ENCODE measurements around the gene DHRSX. TPM values are rescaled to one million over a fixed set of nuclear protein-coding genes. Genes with fewer than 3 reads are reported as not detected.
"Not testable (repeated sequence)": the region's sequence is repeated elsewhere in the genome, so short reads cannot be mapped to it uniquely, and the experiment has no call there.

DHRSX gene
- total and polyA plus RNA-seq, 2 experiments from 2014 or later: 37.2 to 71.7 TPM

GRCh38 chrX:2272337-2272736, 228.4 kb downstream of the DHRSX start:
- Histone ChIP-seq H3K9me2 (replicated peaks; ENCODE audit: insufficient read depth) (no peaks in the 10 kb centered on the region), H3K36me3 (replicated peaks; ENCODE audit: insufficient read depth, low read depth) (no peaks in the 10 kb centered on the region), H3K27me3 (no peaks in the 10 kb centered on the region), H4K20me1 (ENCODE audit: insufficient read depth, poor library complexity, severe bottlenecking) (no peaks in the 10 kb centered on the region), H3K4me3 (no peak overlapping the region), H2AFZ (no peak overlapping the region), H3K4me1 (ENCODE audit: insufficient read depth) (no peaks in the 10 kb centered on the region), H3K27ac (no peak overlapping the region), H3K9me3 (ENCODE audit: low read depth) (no peaks in the 10 kb centered on the region), H3K4me2 (no peak overlapping the region), H3K79me2 (no peaks in the 10 kb centered on the region)
- 34% methylated on average over 5 of the region's 5 CpGs for WGBS (ENCODE audit: low lambda C conversion rate, missing lambda C conversion rate)
- no peak for TF ChIP-seq EZH2phosphoT487 (IDR thresholded peaks at IDR 0.05; ENCODE audit: low read depth, severe bottlenecking, unreplicated experiment)
- no peak for TF ChIP-seq EZH2 (IDR thresholded peaks at IDR 0.05; ENCODE audit: borderline replicate concordance)
- no peak for TF ChIP-seq CTCF (IDR thresholded peaks at IDR 0.05; ENCODE audit: poor library complexity)
- DNase-seq (ENCODE audit: low spot score): no peak

- not testable (repeated sequence) for H3K4me3 ChIP-seq; H2AFZ ChIP-seq; H3K27ac ChIP-seq; H3K4me2 ChIP-seq; H3K27me3 ChIP-seq; H3K9me2 ChIP-seq (replicated peaks; ENCODE audit: insufficient read depth); H3K9me3 ChIP-seq (ENCODE audit: low read depth); DNase-seq (ENCODE audit: low spot score); H4K20me1 ChIP-seq (ENCODE audit: insufficient read depth, poor library complexity, severe bottlenecking); H3K36me3 ChIP-seq (replicated peaks; ENCODE audit: insufficient read depth, low read depth); H3K4me1 ChIP-seq (ENCODE audit: insufficient read depth); H3K79me2 ChIP-seq
- 92% methylated on average over 10 of the region's 10 CpGs for WGBS (ENCODE audit: low lambda C conversion rate, missing lambda C conversion rate)
These were observed 229.2 kb downstream of the DHRSX start for GRCh38 chrX:2271595-2271994.

- H3K4me2 ChIP-seq; H2AFZ ChIP-seq; DNase-seq (ENCODE audit: low spot score); H3K36me3 ChIP-seq (replicated peaks; ENCODE audit: insufficient read depth, low read depth); H3K27ac ChIP-seq; H3K79me2 ChIP-seq; H3K4me3 ChIP-seq; H4K20me1 ChIP-seq (ENCODE audit: insufficient read depth, poor library complexity, severe bottlenecking); H3K4me1 ChIP-seq (ENCODE audit: insufficient read depth); H3K9me3 ChIP-seq (ENCODE audit: low read depth); H3K27me3 ChIP-seq; H3K9me2 ChIP-seq (replicated peaks; ENCODE audit: insufficient read depth): not testable (repeated sequence)
- 100% methylated on average over 4 of the region's 4 CpGs for WGBS (ENCODE audit: low lambda C conversion rate, missing lambda C conversion rate)
These were observed 230.0 kb downstream of the DHRSX start for GRCh38 chrX:2270783-2271182.

DNA sequence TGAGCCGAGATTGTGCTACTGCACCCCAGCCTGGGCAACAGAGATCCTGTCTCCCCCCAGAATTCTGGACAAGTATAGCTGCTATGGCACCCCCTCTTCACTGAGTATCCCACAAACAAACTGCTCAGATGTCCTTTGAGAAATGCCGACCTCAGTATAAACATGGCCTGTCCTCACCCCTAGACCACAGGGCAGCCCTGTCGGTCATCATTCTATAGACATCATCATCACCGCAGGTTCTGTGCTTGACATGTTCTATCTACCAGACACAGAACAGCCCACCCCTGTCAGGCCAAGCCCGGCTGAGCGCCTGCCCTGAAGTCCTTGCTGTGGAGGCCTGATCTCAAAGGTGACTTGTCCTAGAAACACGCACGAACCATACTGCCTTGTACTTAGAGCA, 232.9 kb downstream of the DHRSX start:
- Histone ChIP-seq H3K9me3 (ENCODE audit: low read depth) (no peaks in the 10 kb centered on the region), H3K9me2 (replicated peaks; ENCODE audit: insufficient read depth) (no peaks in the 10 kb centered on the region), H3K4me3 (no peak overlapping the region), H3K79me2 (no peaks in the 10 kb centered on the region), H3K27me3 (no peaks in the 10 kb centered on the region), H3K4me2 (no peak overlapping the region), H3K36me3 (replicated peaks; ENCODE audit: insufficient read depth, low read depth) (no peaks in the 10 kb centered on the region), H3K27ac (no peak overlapping the region), H4K20me1 (ENCODE audit: insufficient read depth, poor library complexity, severe bottlenecking) (no peaks in the 10 kb centered on the region), H3K4me1 (ENCODE audit: insufficient read depth) (no peaks in the 10 kb centered on the region), H2AFZ (no peak overlapping the region)
- WGBS (ENCODE audit: low lambda C conversion rate, missing lambda C conversion rate): 85% methylated on average over 8 of the region's 8 CpGs
- no peak for DNase-seq (ENCODE audit: low spot score)
- no peak for TF ChIP-seq EZH2phosphoT487 (IDR thresholded peaks at IDR 0.05; ENCODE audit: low read depth, severe bottlenecking, unreplicated experiment)
- TF ChIP-seq CTCF (IDR thresholded peaks at IDR 0.05; ENCODE audit: poor library complexity): no peak
- no peak for TF ChIP-seq EZH2 (IDR thresholded peaks at IDR 0.05; ENCODE audit: borderline replicate concordance)
